ENCODE measurements around the gene ILDR1. TPM values are rescaled to one million over a fixed set of nuclear protein-coding genes. Genes with fewer than 3 reads are reported as not detected.
"Not testable (repeated sequence)": the region's sequence is repeated elsewhere in the genome, so short reads cannot be mapped to it uniquely, and the experiment has no call there.

The ILDR1 gene
- total RNA-seq, result under 1 TPM in 1 of 2 donors, not detected in 1; 0.59 TPM

GRCh38 chr3:122021811-122022401 lies at the start of gene ILDR1:
Gene ILDR1 (minus strand): TSS chr3:122022247. CDS start chr3:122022077, 170 bp downstream.
- H3K4me1 Mint-ChIP-seq (ENCODE audit: low read depth in 2 of 2), result peaks cover 3% of the 10 kb centered on the region in 2 donors
- peak in 1 of 2 donors; percentile 31 for ATAC-seq
- peaks cover 17 to 19% of the 10 kb centered on the region in 2 donors for H3K27me3 Mint-ChIP-seq
- H3K36me3 Mint-ChIP-seq, result no peaks in the 10 kb centered on the region
- no peaks in the 10 kb centered on the region for H3K9me3 Mint-ChIP-seq
- H3K27ac Mint-ChIP-seq, result no peak within 1 kb of the TSS
- no peak for DNase-seq (ENCODE audit: low spot score)
- peak within 1 kb of the TSS; percentile 23 for H3K4me3 Mint-ChIP-seq

GRCh38 chr3:122067588-122068240 lies 45.7 kb upstream of the ILDR1 start:
- peak overlapping the region; percentile 76 to 77 for H3K27ac Mint-ChIP-seq
- peaks cover 6 to 32% of the 10 kb centered on the region in 2 donors for H3K4me1 Mint-ChIP-seq (ENCODE audit: low read depth in 2 of 2)
- DNase-seq (ENCODE audit: low spot score), result no peak
- no peaks in the 10 kb centered on the region for H3K36me3 Mint-ChIP-seq
- ATAC-seq, result peak; percentile 72 to 80
- no peaks in the 10 kb centered on the region for H3K9me3 Mint-ChIP-seq
- peak overlapping the region; percentile 76 for H3K4me3 Mint-ChIP-seq
- peaks cover 0 to 2% of the 10 kb centered on the region in 2 donors for H3K27me3 Mint-ChIP-seq

- ATAC-seq (peak; percentile 67 to 73), DNase-seq (ENCODE audit: low spot score) (no peak)
- Mint-ChIP-seq H3K4me3 (peak overlapping the region; percentile 76), H3K27ac (peak overlapping the region; percentile 76 to 77), H3K4me1 (ENCODE audit: low read depth in 2 of 2) (peaks cover 6 to 32% of the 10 kb centered on the region in 2 donors), H3K27me3 (peaks cover 0 to 2% of the 10 kb centered on the region in 2 donors), H3K36me3 (no peaks in the 10 kb centered on the region), H3K9me3 (no peaks in the 10 kb centered on the region)
Measured at GRCh38 chr3:122067214-122067550, 45.1 kb upstream of the ILDR1 start.

DNA sequence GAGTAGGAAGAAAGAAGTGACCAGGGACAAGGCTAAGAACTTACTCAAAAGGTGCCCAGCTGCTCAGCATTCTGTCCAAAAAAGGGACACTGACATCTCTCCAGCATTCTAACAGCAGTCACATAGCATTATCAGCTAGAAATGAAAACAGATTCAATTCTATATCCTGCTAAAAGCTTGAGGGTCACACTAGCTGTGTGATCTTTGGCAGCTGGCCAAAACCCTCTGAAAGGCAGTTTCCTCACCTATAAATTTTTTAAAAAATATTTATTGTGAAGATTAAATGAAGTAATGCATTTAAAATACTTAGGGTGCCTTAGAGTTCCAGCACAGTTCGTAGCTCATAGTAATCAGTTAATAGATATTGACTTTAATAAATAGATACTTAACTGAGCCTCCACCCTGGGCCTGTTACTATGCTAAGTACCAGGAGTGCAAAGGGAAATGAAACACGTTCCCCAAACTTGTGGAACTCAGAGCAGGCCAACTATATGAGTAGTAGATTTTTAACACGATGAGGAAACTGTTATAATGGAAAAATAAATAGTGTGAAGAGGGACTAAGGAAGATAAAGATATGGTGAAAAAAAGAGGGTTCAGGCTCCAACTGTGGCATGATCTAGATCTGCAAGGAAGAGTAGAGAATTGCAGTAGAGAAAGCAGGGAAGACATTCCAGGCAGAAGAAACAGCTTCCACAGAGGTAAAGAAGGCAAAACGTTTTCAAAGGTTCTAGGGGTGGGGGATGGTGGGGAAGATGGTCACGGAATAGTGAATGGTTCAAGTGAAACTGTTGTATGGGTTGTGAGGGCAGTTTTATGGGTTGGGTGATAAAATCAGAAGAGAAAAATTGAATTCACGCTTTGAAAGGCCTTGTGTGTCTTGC lies 44.5 kb upstream of the ILDR1 start:
- Mint-ChIP-seq H3K4me1 (ENCODE audit: low read depth in 2 of 2) (peaks cover 6 to 32% of the 10 kb centered on the region in 2 donors), H3K4me3 (peak overlapping the region; percentile 76), H3K27me3 (peaks cover 0 to 2% of the 10 kb centered on the region in 2 donors), H3K27ac (peak overlapping the region; percentile 76 to 77), H3K36me3 (no peaks in the 10 kb centered on the region), H3K9me3 (no peaks in the 10 kb centered on the region)
- ATAC-seq (no peak), DNase-seq (ENCODE audit: low spot score) (no peak)

DNA sequence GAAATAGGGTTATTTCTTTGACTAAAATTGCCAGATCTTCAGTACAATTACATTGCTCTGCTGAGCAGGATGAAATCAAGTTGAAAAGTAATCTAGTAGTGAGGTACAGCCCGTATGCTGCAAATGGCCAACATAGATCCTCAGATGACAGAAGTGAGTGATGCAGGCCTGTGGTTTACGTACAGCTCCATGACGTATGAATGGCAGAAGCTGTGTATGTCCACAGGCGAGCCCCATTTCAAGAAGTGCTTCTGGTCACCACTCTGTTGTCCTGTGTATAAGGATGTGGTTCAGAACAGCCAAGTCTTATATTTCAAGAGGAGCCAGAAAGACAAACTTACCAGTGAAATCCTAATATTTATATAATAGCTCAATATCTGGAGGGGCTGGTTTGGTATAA lies 42.3 kb upstream of the ILDR1 start:
- ATAC-seq, result no peak
- H3K27me3 Mint-ChIP-seq, result peaks cover 0 to 3% of the 10 kb centered on the region in 2 donors
- peaks cover 6 to 28% of the 10 kb centered on the region in 2 donors for H3K4me1 Mint-ChIP-seq (ENCODE audit: low read depth in 2 of 2)
- H3K4me3 Mint-ChIP-seq, result no peak overlapping the region
- no peak overlapping the region for H3K27ac Mint-ChIP-seq
- no peaks in the 10 kb centered on the region for H3K36me3 Mint-ChIP-seq
- DNase-seq (ENCODE audit: low spot score), result no peak
- H3K9me3 Mint-ChIP-seq, result no peaks in the 10 kb centered on the region

- Mint-ChIP-seq H3K36me3 (peaks cover 2% of the 10 kb centered on the region), H3K27ac (no peak overlapping the region), H3K27me3 (peaks cover 4 to 6% of the 10 kb centered on the region in 2 donors), H3K4me1 (ENCODE audit: low read depth in 2 of 2) (peaks cover 6 to 28% of the 10 kb centered on the region in 2 donors), H3K9me3 (peaks cover 3% of the 10 kb centered on the region), H3K4me3 (no peak overlapping the region)
- ATAC-seq (no peak), DNase-seq (ENCODE audit: low spot score) (no peak)
Measured at GRCh38 chr3:122063908-122064307, 41.9 kb upstream of the ILDR1 start.

- ATAC-seq (no peak), DNase-seq (ENCODE audit: low spot score) (no peak)
- H3K4me3 Mint-ChIP-seq, result no peak overlapping the region
- peaks cover 3% of the 10 kb centered on the region for H3K9me3 Mint-ChIP-seq
- peaks cover 18 to 23% of the 10 kb centered on the region in 2 donors for H3K27me3 Mint-ChIP-seq
- no peak overlapping the region for H3K27ac Mint-ChIP-seq
- peaks cover 0 to 6% of the 10 kb centered on the region in 2 donors for H3K4me1 Mint-ChIP-seq (ENCODE audit: low read depth in 2 of 2)
- H3K36me3 Mint-ChIP-seq, result peaks cover 7% of the 10 kb centered on the region
Measured at GRCh38 chr3:122060040-122060698, 38.1 kb upstream of the ILDR1 start.

GRCh38 chr3:122058294-122058693 lies 36.2 kb upstream of the ILDR1 start:
- no peak for ATAC-seq
- Mint-ChIP-seq H3K9me3 (peaks cover 3% of the 10 kb centered on the region), H3K4me3 (no peak overlapping the region), H3K27ac (no peak overlapping the region), H3K4me1 (ENCODE audit: low read depth in 2 of 2) (no peaks in the 10 kb centered on the region), H3K27me3 (peaks cover 18 to 23% of the 10 kb centered on the region in 2 donors), H3K36me3 (peaks cover 7% of the 10 kb centered on the region)
- no peak for DNase-seq (ENCODE audit: low spot score)

GRCh38 chr3:122057671-122058070 lies 35.6 kb upstream of the ILDR1 start:
- Mint-ChIP-seq H3K27ac (no peak overlapping the region), H3K9me3 (peaks cover 3% of the 10 kb centered on the region), H3K36me3 (peaks cover 7% of the 10 kb centered on the region), H3K27me3 (peaks cover 21 to 23% of the 10 kb centered on the region in 2 donors), H3K4me3 (no peak overlapping the region), H3K4me1 (ENCODE audit: low read depth in 2 of 2) (peaks cover 0 to 2% of the 10 kb centered on the region in 2 donors)
- ATAC-seq, result no peak
- DNase-seq (ENCODE audit: low spot score), result no peak

- peaks cover 0 to 2% of the 10 kb centered on the region in 2 donors for H3K4me1 Mint-ChIP-seq (ENCODE audit: low read depth in 2 of 2)
- H3K4me3 Mint-ChIP-seq, result no peak within 1 kb of the TSS
- peaks cover 21 to 29% of the 10 kb centered on the region in 2 donors for H3K27me3 Mint-ChIP-seq
- peaks cover 3% of the 10 kb centered on the region for H3K9me3 Mint-ChIP-seq
- ATAC-seq (peak in 1 of 2 donors; percentile 74), DNase-seq (ENCODE audit: low spot score) (no peak)
- no peak within 1 kb of the TSS for H3K27ac Mint-ChIP-seq
- H3K36me3 Mint-ChIP-seq, result peaks cover 7% of the 10 kb centered on the region
Measured at GRCh38 chr3:122055215-122055614, 33.2 kb upstream of the ILDR1 start, which contains the start of gene CD86. Gene CD86 (plus strand): TSS chr3:122055362. CDS start chr3:122055490, 128 bp downstream.

DNA sequence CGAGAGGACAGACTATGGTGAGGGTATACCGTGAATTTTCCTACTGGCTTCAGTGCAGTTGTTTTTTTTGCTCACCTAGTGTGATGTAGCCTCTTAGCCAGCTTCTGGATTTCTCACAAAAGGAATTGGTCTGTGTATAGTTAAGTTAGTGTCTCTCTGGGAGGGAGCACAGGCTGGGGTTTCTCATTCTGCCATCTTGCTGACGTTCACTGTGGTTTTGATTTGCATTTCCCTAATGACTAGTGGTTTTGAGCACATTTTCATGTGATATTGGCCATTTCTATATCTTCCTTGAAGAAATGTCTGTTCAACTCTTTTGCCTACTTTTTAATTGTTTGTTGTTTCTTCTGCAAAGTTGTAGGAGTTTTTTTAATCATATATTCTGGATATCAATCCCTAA lies 30.9 kb upstream of the ILDR1 start:
- Mint-ChIP-seq H3K4me3 (no peak overlapping the region), H3K27me3 (peaks cover 6 to 27% of the 10 kb centered on the region in 2 donors), H3K27ac (no peak overlapping the region), H3K4me1 (ENCODE audit: low read depth in 2 of 2) (peaks cover 0 to 2% of the 10 kb centered on the region in 2 donors), H3K36me3 (peaks cover 2% of the 10 kb centered on the region), H3K9me3 (no peaks in the 10 kb centered on the region)
- ATAC-seq (no peak), DNase-seq (ENCODE audit: low spot score) (no peak)

GRCh38 chr3:122047773-122048172 lies 25.7 kb upstream of the ILDR1 start:
- not testable (repeated sequence) for H3K27ac Mint-ChIP-seq; H3K4me1 Mint-ChIP-seq (ENCODE audit: low read depth in 2 of 2); H3K36me3 Mint-ChIP-seq; ATAC-seq; DNase-seq (ENCODE audit: low spot score); H3K9me3 Mint-ChIP-seq; H3K4me3 Mint-ChIP-seq
- peaks cover 0 to 17% of the 10 kb centered on the region in 2 donors for H3K27me3 Mint-ChIP-seq

DNA sequence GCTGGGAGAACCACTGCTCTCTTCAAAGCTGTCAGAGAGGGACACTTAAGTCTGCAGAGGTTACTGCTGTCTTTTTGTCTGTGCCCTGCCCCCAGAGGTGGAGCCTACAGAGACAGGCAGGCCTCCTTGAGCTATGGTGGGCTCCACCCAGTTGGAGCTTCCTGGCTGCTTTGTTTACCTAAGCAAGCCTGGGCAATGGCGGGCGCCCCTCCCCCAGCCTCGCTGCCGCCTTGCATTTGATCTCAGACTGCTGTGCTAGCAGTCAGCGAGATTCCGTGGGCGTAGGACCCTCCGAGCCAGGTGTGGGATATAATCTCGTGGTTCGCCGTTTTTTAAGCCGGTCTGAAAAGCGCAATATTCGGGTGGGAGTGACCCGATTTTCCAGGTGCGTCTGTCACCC lies 25.2 kb upstream of the ILDR1 start:
- not testable (repeated sequence) for H3K9me3 Mint-ChIP-seq; H3K27ac Mint-ChIP-seq; DNase-seq (ENCODE audit: low spot score); H3K4me1 Mint-ChIP-seq (ENCODE audit: low read depth in 2 of 2); H3K36me3 Mint-ChIP-seq; H3K4me3 Mint-ChIP-seq; ATAC-seq
- peaks cover 0 to 17% of the 10 kb centered on the region in 2 donors for H3K27me3 Mint-ChIP-seq

All from natural killer cell treated with Interleukin-12 subunit alpha and Interleukin-12 subunit beta and Interleukin-15 and Interleukin-18, amount 100 ng/mL, for 72 hours (primary cell).